ENCODE results near the gene C2.

DNA sequence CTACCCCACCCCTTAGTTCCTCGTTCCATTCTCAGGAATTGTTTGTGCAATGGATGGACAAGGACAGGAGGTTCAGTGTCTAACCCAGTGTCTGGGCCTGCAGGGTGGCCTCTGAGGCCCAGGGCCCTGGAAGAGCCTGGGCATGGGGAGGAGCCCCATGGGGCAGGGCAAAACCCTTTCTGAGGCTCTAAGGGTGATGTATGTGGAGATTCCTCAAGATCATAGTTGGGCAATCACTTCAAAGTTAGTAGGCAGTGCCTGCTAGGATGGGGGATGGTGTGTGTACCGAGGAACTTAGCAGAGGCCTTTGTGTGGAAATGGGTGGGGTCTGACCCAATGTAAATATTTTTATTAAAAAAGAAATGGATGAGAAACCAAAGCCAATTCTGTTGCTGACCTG lies 6.7 kb upstream of the C2 start:
- TF ChIP-seq EZH2phosphoT487 (IDR thresholded peaks at IDR 0.05; ENCODE audit: insufficient read depth, low read depth) (no peak), EZH2 (IDR thresholded peaks at IDR 0.05; ENCODE audit: insufficient read depth, poor library complexity, severe bottlenecking) (no peak)
